ENCODE measurements around the gene CYBB. TPM values are rescaled to one million over a fixed set of nuclear protein-coding genes. Genes with fewer than 3 reads are reported as not detected.

CYBB gene
- total and polyA plus RNA-seq, 8 donors, result 12.5 to 255 (median 16.8) TPM

GRCh38 chrX:37846934-37847732 is 67.3 kb downstream of the CYBB start, which contains the start of gene DYNLT3:
DYNLT3 (minus strand) TSS chrX:37847571; CDS start chrX:37847510, 61 bp downstream.
- TF ChIP-seq CTCF (IDR thresholded peaks at IDR 0.05), result no peak
- Histone ChIP-seq H3K4me1 (no peaks in the 10 kb centered on the region), H3K27ac (peak within 1 kb of the TSS; percentile 55 to 72), H3K36me3 (no peaks in the 10 kb centered on the region), H3K9me3 (no peaks in the 10 kb centered on the region), H3K27me3 (no peaks in the 10 kb centered on the region), H3K4me3 (peak within 1 kb of the TSS; percentile 43 to 65)
- intact Hi-C loops (cut with DNase I), result no loop called here
- DNase-seq (peak; percentile 67 to 95 (median 90)), ATAC-seq (peak; percentile 99)

GRCh38 chrX:37847733-37848197 is 67.9 kb downstream of the CYBB start:
- no peaks in the 10 kb centered on the region for H3K27me3 ChIP-seq
- peak overlapping the region; percentile 16 to 72 for H3K27ac ChIP-seq
- H3K4me3 ChIP-seq, result peak overlapping the region; percentile 43 to 65
- DNase-seq, result no peak
- intact Hi-C loops (cut with DNase I), result no loop called here
- H3K36me3 ChIP-seq, result no peaks in the 10 kb centered on the region
- TF ChIP-seq CTCF (IDR thresholded peaks at IDR 0.05), result no peak
- H3K9me3 ChIP-seq, result no peaks in the 10 kb centered on the region
- ATAC-seq, result no peak
- H3K4me1 ChIP-seq, result no peaks in the 10 kb centered on the region

- no peak overlapping the region for H3K27ac ChIP-seq
- no peaks in the 10 kb centered on the region for H3K4me1 ChIP-seq
- no peak for TF ChIP-seq CTCF (IDR thresholded peaks at IDR 0.05)
- intact Hi-C loops (cut with DNase I), result no loop called here
- H3K27me3 ChIP-seq, result no peaks in the 10 kb centered on the region
- no peaks in the 10 kb centered on the region for H3K9me3 ChIP-seq
- ATAC-seq (no peak), DNase-seq (no peak)
- no peaks in the 10 kb centered on the region for H3K36me3 ChIP-seq
- H3K4me3 ChIP-seq, result no peak overlapping the region
These were observed 74.3 kb downstream of the CYBB start for GRCh38 chrX:37854148-37854547.

GRCh38 chrX:37854748-37855147 is 74.9 kb downstream of the CYBB start:
- no peaks in the 10 kb centered on the region for H3K36me3 ChIP-seq
- H3K9me3 ChIP-seq, result no peaks in the 10 kb centered on the region
- no peak overlapping the region for H3K4me3 ChIP-seq
- no peaks in the 10 kb centered on the region for H3K27me3 ChIP-seq
- no peak overlapping the region for H3K27ac ChIP-seq
- no peak for ATAC-seq
- no peaks in the 10 kb centered on the region for H3K4me1 ChIP-seq
- intact Hi-C loops (cut with DNase I), result no loop called here
- DNase-seq, result no peak
- TF ChIP-seq CTCF (IDR thresholded peaks at IDR 0.05), result no peak

- no peaks in the 10 kb centered on the region for H3K27me3 ChIP-seq
- no peak overlapping the region for H3K27ac ChIP-seq
- no peak for TF ChIP-seq CTCF (IDR thresholded peaks at IDR 0.05)
- intact Hi-C loops (cut with DNase I), result no loop called here
- ATAC-seq, result no peak
- H3K4me3 ChIP-seq, result no peak overlapping the region
- no peak for DNase-seq
- no peaks in the 10 kb centered on the region for H3K36me3 ChIP-seq
- no peaks in the 10 kb centered on the region for H3K4me1 ChIP-seq
- H3K9me3 ChIP-seq, result no peaks in the 10 kb centered on the region
These were observed 80.9 kb downstream of the CYBB start for GRCh38 chrX:37860721-37861120.

Measured in left lung (tissue), 10 donors.